ENCODE data around the gene PAH.

DNA sequence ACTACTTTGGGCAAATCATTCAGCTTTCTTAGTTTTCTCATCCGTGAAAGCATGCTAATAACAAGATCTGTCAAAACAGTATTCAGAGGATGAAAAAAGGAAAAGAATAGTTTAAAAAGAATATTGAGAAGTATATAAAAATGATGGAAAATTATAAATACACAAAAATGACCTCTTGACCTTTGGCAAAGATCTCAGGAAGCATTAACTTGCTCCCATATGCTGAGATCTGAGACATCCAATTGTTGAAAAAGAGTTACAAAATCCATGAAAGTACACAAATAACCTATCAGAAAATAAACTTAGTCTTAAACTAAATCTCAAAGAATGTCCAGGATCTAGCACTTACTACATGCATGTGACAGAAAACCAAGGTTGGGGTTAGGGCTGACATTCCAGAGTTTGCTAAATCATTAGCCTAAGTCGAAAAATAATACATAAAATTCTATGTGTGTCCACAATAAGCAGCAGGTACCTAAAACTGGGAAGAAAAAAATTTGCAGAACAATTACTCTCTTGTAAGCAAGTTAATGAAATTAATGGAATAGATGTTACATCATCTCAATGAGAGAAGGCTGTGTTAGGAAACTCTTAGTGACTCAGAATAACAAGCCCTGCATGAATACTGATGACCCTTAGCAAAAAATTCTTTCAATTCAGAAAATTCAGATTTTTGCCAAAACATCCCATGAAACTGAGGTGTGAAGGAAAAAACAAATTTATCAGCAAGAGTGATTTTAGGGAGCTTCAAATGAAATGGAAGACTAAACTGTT lies 3.4 kb downstream of the PAH start:
- TF ChIP-seq, protein P1, sequence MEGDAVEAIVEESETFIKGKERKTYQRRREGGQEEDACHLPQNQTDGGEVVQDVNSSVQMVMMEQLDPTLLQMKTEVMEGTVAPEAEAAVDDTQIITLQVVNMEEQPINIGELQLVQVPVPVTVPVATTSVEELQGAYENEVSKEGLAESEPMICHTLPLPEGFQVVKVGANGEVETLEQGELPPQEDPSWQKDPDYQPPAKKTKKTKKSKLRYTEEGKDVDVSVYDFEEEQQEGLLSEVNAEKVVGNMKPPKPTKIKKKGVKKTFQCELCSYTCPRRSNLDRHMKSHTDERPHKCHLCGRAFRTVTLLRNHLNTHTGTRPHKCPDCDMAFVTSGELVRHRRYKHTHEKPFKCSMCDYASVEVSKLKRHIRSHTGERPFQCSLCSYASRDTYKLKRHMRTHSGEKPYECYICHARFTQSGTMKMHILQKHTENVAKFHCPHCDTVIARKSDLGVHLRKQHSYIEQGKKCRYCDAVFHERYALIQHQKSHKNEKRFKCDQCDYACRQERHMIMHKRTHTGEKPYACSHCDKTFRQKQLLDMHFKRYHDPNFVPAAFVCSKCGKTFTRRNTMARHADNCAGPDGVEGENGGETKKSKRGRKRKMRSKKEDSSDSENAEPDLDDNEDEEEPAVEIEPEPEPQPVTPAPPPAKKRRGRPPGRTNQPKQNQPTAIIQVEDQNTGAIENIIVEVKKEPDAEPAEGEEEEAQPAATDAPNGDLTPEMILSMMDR (IDR thresholded peaks at IDR 0.05; ENCODE audit: extremely low read depth in 1 of 2, insufficient read depth in 1 of 2, low read depth in 1 of 2, low read length in 2 of 2) = no peak
- TF ChIP-seq POLR2A (IDR thresholded peaks at IDR 0.05; ENCODE audit: low read depth, low read length) (no peak), EZH2 (IDR thresholded peaks at IDR 0.05; ENCODE audit: borderline replicate concordance, low read depth, low read length, severe bottlenecking) (no peak), MYC (IDR thresholded peaks at IDR 0.05; ENCODE audit: low read depth, low read length) (no peak), POLR2AphosphoS5 (IDR thresholded peaks at IDR 0.05; ENCODE audit: insufficient read depth, low read depth, low read length) (no peak), JUN (IDR thresholded peaks at IDR 0.05; ENCODE audit: borderline replicate concordance, insufficient read depth, insufficient read length, low read depth) (no peak)

Measured in endothelial cell of umbilical vein (primary cell).